ENCODE measurements around the gene MKX.
A peak's percentile ranks its signal among the peaks of the same experiment; 100 is the strongest.

- TF ChIP-seq, protein P1, sequence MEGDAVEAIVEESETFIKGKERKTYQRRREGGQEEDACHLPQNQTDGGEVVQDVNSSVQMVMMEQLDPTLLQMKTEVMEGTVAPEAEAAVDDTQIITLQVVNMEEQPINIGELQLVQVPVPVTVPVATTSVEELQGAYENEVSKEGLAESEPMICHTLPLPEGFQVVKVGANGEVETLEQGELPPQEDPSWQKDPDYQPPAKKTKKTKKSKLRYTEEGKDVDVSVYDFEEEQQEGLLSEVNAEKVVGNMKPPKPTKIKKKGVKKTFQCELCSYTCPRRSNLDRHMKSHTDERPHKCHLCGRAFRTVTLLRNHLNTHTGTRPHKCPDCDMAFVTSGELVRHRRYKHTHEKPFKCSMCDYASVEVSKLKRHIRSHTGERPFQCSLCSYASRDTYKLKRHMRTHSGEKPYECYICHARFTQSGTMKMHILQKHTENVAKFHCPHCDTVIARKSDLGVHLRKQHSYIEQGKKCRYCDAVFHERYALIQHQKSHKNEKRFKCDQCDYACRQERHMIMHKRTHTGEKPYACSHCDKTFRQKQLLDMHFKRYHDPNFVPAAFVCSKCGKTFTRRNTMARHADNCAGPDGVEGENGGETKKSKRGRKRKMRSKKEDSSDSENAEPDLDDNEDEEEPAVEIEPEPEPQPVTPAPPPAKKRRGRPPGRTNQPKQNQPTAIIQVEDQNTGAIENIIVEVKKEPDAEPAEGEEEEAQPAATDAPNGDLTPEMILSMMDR (IDR thresholded peaks at IDR 0.05): peak in 1 of 6 experiments; percentile 9
- TF ChIP-seq POLR2A (IDR thresholded peaks at IDR 0.05): no peak
These were observed 14.1 kb upstream of the MKX start for GRCh38 chr10:27759483-27760272.
